NB4 (cell line): ENCODE data around the gene RINT1.

ENCODE experiments used
- TF ChIP-seq, protein P1 (sequence below): IDR thresholded peaks from one replicate; pipeline ENCODE4 v1.5.1; 2012; ENCODE audit warnings: low read depth, low read length
- TF ChIP-seq, protein P2 (sequence below): IDR thresholded peaks from 2 replicates; pipeline ENCODE4 v1.6.1; 2011; ENCODE audit warnings: low read depth, low read length

DNA sequence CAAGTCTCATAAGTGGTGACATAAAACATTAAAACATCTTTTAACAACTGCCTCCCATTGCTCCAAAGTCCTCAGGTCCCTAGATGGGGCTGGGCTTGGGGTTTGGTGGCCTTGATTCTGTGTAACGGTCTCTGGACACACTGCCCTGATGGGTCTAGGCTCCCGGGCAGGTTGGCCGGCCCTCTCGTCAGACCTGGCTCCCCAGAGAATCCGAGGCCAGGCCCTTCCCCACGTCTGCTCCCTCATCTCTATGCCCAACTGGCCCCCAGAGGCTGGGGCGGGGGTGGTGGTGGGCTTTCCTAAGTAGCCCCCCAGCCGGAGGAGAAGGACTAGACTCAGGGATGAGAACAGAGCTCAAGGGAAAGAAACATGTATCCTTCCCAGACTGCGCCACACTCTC lies 80.8 kb downstream of the RINT1 start:
- TF ChIP-seq, protein P1, sequence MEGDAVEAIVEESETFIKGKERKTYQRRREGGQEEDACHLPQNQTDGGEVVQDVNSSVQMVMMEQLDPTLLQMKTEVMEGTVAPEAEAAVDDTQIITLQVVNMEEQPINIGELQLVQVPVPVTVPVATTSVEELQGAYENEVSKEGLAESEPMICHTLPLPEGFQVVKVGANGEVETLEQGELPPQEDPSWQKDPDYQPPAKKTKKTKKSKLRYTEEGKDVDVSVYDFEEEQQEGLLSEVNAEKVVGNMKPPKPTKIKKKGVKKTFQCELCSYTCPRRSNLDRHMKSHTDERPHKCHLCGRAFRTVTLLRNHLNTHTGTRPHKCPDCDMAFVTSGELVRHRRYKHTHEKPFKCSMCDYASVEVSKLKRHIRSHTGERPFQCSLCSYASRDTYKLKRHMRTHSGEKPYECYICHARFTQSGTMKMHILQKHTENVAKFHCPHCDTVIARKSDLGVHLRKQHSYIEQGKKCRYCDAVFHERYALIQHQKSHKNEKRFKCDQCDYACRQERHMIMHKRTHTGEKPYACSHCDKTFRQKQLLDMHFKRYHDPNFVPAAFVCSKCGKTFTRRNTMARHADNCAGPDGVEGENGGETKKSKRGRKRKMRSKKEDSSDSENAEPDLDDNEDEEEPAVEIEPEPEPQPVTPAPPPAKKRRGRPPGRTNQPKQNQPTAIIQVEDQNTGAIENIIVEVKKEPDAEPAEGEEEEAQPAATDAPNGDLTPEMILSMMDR: no peak
- TF ChIP-seq, protein P2, sequence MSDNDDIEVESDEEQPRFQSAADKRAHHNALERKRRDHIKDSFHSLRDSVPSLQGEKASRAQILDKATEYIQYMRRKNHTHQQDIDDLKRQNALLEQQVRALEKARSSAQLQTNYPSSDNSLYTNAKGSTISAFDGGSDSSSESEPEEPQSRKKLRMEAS: no peak
